SK-N-SH (cell line): Measurements from ENCODE around the gene UNC50. TPM values are rescaled to one million over a fixed set of nuclear protein-coding genes. Genes with fewer than 3 reads are reported as not detected.

ENCODE experiments used
- polyA plus RNA-seq, 3 experiments: library from polyadenylated mRNA; depleted of rRNA; stranded (reverse); fragments of >200 nt; gene quantifications; 2 replicates each; pipeline ENCODE4 v1.2.3, GENCODE V29; 2012

The UNC50 gene
- polyA plus RNA-seq, 1 of the 3 experiments (the other 2 are of a cell fraction) = 46.9 TPM

Other genes starting within 250 kb of the UNC50 start
- gene INPP4A, start 163.7 kb upstream of the UNC50 start, polyA plus RNA-seq (2012; rRNA removed) = 15.0 and 18.3 TPM in 2 replicates
- gene COA5, start 77 bp upstream of the UNC50 start, polyA plus RNA-seq (2012; rRNA removed) = 39.9 and 40.3 TPM in 2 replicates
- gene MGAT4A, start 122.5 kb downstream of the UNC50 start, polyA plus RNA-seq (2012; rRNA removed) = 0.05 and 0.07 TPM in 2 replicates